ENCODE data around the gene ERC1. TPM values are rescaled to one million over a fixed set of nuclear protein-coding genes. Genes with fewer than 3 reads are reported as not detected.

Gene ERC1
- total and polyA plus RNA-seq, 9 of the 15 experiments (the other 6 are each of a cell fraction or from before 2014, with no cell fraction given), result 0.74 to 11.8 (median 4.8) TPM

DNA sequence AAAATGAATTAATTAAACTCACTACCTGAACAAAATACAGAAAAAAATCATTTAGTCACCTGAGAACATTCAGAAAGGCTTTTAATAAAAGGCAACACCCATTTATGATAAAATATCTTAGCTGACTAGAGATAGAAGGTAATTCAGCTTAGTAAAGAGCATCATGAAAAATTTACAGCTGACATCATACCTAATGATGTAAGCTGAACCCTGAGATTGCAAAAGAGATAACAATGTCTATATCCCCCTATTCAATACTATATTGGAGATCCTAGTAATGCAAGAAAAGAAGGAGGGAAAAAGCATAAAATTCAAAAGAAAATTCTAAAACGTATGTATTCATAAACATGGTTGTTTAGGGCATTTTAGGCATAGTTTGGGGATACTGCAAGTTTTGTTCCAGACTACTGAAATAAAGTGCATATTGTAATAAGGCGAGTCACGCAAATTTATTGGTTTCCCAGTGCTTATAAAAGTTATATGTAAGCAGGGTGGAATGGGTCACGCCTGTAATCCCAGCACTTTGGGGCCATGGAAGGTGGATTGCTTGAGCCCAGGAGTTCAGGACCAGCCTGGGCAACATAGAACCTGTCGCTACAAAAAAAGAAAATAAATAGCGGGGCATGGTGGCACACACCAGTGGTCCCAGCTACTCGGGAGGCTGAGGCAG is 311.3 kb downstream of the ERC1 start:
- H3K4me3 ChIP-seq, result no peak overlapping the region
- in situ Hi-C loops (cut with MboI), result no loop called here
- 92% methylated on average over 7 of the region's 7 CpGs for WGBS (ENCODE audit: insufficient coverage, low coverage, missing lambda C conversion rate)
- no peaks in the 10 kb centered on the region for H3K36me3 ChIP-seq (ENCODE audit: control insufficient read depth, insufficient read depth, low read length)
- no TSS peak for BruUV-seq (replicated peaks)
- H3K4me1 ChIP-seq (replicated peaks in 1 of 2; ENCODE audit: control insufficient read depth in 2 of 2, insufficient read depth in 2 of 2, low read length in 2 of 2), result peaks cover 12 to 31% of the 10 kb centered on the region in 2 experiments
- H4K20me1 ChIP-seq (replicated peaks; ENCODE audit: control insufficient read depth, insufficient read depth, low read length), result no peaks in the 10 kb centered on the region
- no peak overlapping the region for H3K9ac ChIP-seq (ENCODE audit: insufficient read depth in 1 of 2, low read depth in 2 of 2, low read length in 2 of 2)
- no peak for FAIRE-seq
- ATAC-seq, result no peak
- no peaks in the 10 kb centered on the region for H3K27me3 ChIP-seq (ENCODE audit: control insufficient read depth in 2 of 2, insufficient read depth in 2 of 2, low read length in 2 of 2)
- intact Hi-C loops (cut with micrococcal nuclease), result no loop called here
- H2AFZ ChIP-seq (ENCODE audit: low read depth, low read length), result no peak overlapping the region
- H3K4me2 ChIP-seq (ENCODE audit: insufficient read depth, low read length), result no peak overlapping the region
- peaks cover 1% of the 10 kb centered on the region; the same call in 1 of the 2 replicates for H3K9me3 ChIP-seq (replicated peaks; ENCODE audit: control insufficient read depth, insufficient read depth, low read depth, low read length)
- no peaks in the 10 kb centered on the region for H3K79me2 ChIP-seq (ENCODE audit: control insufficient read depth, insufficient read depth, low read length)
- DNase-seq (ENCODE audit: extremely low read depth in 1 of 4, low spot score in 3 of 4), result no peak
- TF ChIP-seq, protein P1, sequence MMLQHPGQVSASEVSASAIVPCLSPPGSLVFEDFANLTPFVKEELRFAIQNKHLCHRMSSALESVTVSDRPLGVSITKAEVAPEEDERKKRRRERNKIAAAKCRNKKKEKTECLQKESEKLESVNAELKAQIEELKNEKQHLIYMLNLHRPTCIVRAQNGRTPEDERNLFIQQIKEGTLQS (IDR thresholded peaks at IDR 0.05), result peak; percentile 23; the same call in 1 of the 2 replicates
- TF ChIP-seq, protein P1 (CRISPR knock-in tag; conservative IDR thresholded peaks at IDR 0.05), result no peak
- TF ChIP-seq ZNF707 (CRISPR knock-in tag; conservative IDR thresholded peaks at IDR 0.05) (no peak), HDAC3 (IDR thresholded peaks at IDR 0.05; ENCODE audit: borderline replicate concordance, partially characterized antibody) (no peak)
- H3K9me1 ChIP-seq (ENCODE audit: control insufficient read depth, insufficient read depth, low read length), result no peaks in the 10 kb centered on the region
- CTCF ChIA-PET (ENCODE audit: low intra/inter-chr PET ratio), result no interaction called here
- POLR2A ChIA-PET, result no interaction called here
- no peak overlapping the region for H3K27ac ChIP-seq (ENCODE audit: extremely low read depth, low read depth, low read length)

Measured in K562 (cell line).